Stomach (tissue), 9 donors: ENCODE results near the gene CXCL8. TPM values are rescaled to one million over a fixed set of nuclear protein-coding genes. Genes with fewer than 3 reads are reported as not detected.

Experiments used
- DNase-seq, 2 donors: peaks; one replicate each; pipeline versions ENCODE4 v3.0.0 to v3.0.0-alpha.2; 2013 to 2019
- H3K27ac ChIP-seq, 5 donors: fragments of 200-600 bp in 4 of 5; sonication (generic) in 4 of 5; one replicate each; pipeline ENCODE4 v1.5.1; 2013 to 2019; ENCODE audit warnings: mild to moderate bottlenecking in 1 of 5, moderate library complexity in 1 of 5
- H3K27me3 ChIP-seq, 3 donors: fragments of 200-600 bp; sonication (generic); one replicate each; pipeline ENCODE4 v1.5.1; 2017 to 2019; ENCODE audit warnings: mixed run types in 1 of 3
- H3K36me3 ChIP-seq, 4 donors: fragments of 200-600 bp; sonication (generic); 1 replicate in 3 of 4; 2 replicates in 1 of 4; pipeline ENCODE4 v1.5.1; 2016 to 2019
- H3K4me1 ChIP-seq, 4 donors: fragments of 200-600 bp; sonication (generic); one replicate each; pipeline ENCODE4 v1.5.1; 2016 to 2019
- H3K4me3 ChIP-seq, 4 donors: fragments of 200-600 bp; sonication (generic) in 3 of 4; one replicate each; pipeline ENCODE4 v1.5.1; 2016 to 2019; ENCODE audit warnings: mild to moderate bottlenecking in 1 of 4
- H3K9me3 ChIP-seq, 4 donors: fragments of 200-600 bp; sonication (generic); one replicate each; pipeline ENCODE4 v1.5.1; 2016 to 2019
- CTCF ChIP-seq, 7 experiments: fragments of 450-650 bp in 4 of 7; fragments of 200-600 bp in 3 of 7; sonication (generic) in 3 of 7; IDR thresholded peaks; one replicate each; pipeline ENCODE4 v1.5.1; 2016 to 2019; ENCODE audit warnings: antibody characterized with exemption in 7 of 7, control low read depth in 2 of 7, mild to moderate bottlenecking in 1 of 7
- EP300 ChIP-seq: sonication (generic); formaldehyde crosslinking; IDR thresholded peaks from one replicate; pipeline ENCODE4 v1.6.1; 2017; ENCODE audit warnings: antibody characterized with exemption
- POLR2A ChIP-seq, 4 donors: fragments of 450-650 bp; IDR thresholded peaks; one replicate each; pipeline ENCODE4 v1.6.1; 2016; ENCODE audit warnings: antibody characterized with exemption in 4 of 4, control low read depth in 2 of 4, mild to moderate bottlenecking in 1 of 4, moderate library complexity in 1 of 4
- POLR2AphosphoS5 ChIP-seq, 3 donors: sonication (generic); formaldehyde crosslinking; IDR thresholded peaks; one replicate each; pipeline ENCODE4 v1.6.1; 2016; ENCODE audit warnings: antibody characterized with exemption in 3 of 3
- WGBS, 5 donors: extraction: QIAGEN DNeasy Blood & Tissue Kit in 3 of 5; methylation state at CpG; one replicate each; pipeline versions ENCODE4 v1.1.5 to v1.1.7; 2013 to 2018; 5-methylcytosine and 5-hydroxymethylcytosine counted together
- intact Hi-C: fragments of 100-400 bp; cut with DNase I; formaldehyde crosslinking; loops from one replicate; pipeline ENCODE4 v1.15.1; 2023; ENCODE audit warnings: low total_unique reads
- polyA plus RNA-seq, 3 donors: library from polyadenylated mRNA; stranded (reverse); fragments of 200-250 nt; gene quantifications; one replicate each; pipeline ENCODE4 v1.2.3, GENCODE V29; 2013
- total RNA-seq, 5 donors: library from RNA; depleted of rRNA; stranded (reverse); fragments of >200 nt; gene quantifications; one replicate each; pipeline versions ENCODE4 v1.1.0 to v1.2.3, GENCODE V29; 2014 to 2016
- donor health status: healthy with polysubstance abuse.
- donor health status: Bipolar disorder and iron deficiency.
- donor health status: healthy.

CXCL8 gene
- total and polyA plus RNA-seq, 8 donors = 3.6 to 163 (median 6.6) TPM; not detected in 2

- Histone ChIP-seq H3K36me3 (no peaks in the 10 kb centered on the region), H3K9me3 (no peaks in the 10 kb centered on the region), H3K27ac (peak overlapping the region in 2 of 5 donors; percentile 5 to 36), H3K4me3 (no peak overlapping the region), H3K4me1 (no peaks in the 10 kb centered on the region), H3K27me3 (no peaks in the 10 kb centered on the region)
- intact Hi-C loops = no loop called here
- 86 to 96% (median 92%) methylated on average over 1 of the region's 1 CpG for WGBS, 5 donors
- DNase-seq = no peak
- no peak for TF ChIP-seq POLR2A (IDR thresholded peaks at IDR 0.05)
- TF ChIP-seq CTCF (IDR thresholded peaks at IDR 0.05) = no peak
- no peak for TF ChIP-seq POLR2AphosphoS5 (IDR thresholded peaks at IDR 0.05)
- TF ChIP-seq EP300 = no peak
These were observed 21.7 kb upstream of the CXCL8 start for GRCh38 chr4:73718375-73719373.

- Histone ChIP-seq H3K9me3 (no peaks in the 10 kb centered on the region), H3K36me3 (no peaks in the 10 kb centered on the region), H3K4me1 (peaks cover 0 to 5% (median 2%) of the 10 kb centered on the region in 4 donors), H3K4me3 (no peak overlapping the region), H3K27me3 (no peaks in the 10 kb centered on the region), H3K27ac (no peak overlapping the region)
- 74 to 92% (median 84%) methylated on average over 1 of the region's 1 CpG for WGBS, 5 donors
- TF ChIP-seq EP300 (no peak), POLR2AphosphoS5 (IDR thresholded peaks at IDR 0.05) (no peak), CTCF (IDR thresholded peaks at IDR 0.05) (no peak), POLR2A (IDR thresholded peaks at IDR 0.05) (no peak)
- no peak for DNase-seq
- intact Hi-C loops = no loop called here
These were observed 18.9 kb upstream of the CXCL8 start for GRCh38 chr4:73721435-73721834.

GRCh38 chr4:73721909-73722308, 18.5 kb upstream of the CXCL8 start:
- Histone ChIP-seq H3K4me1 (peaks cover 0 to 5% (median 2%) of the 10 kb centered on the region in 4 donors), H3K36me3 (no peaks in the 10 kb centered on the region), H3K9me3 (no peaks in the 10 kb centered on the region), H3K4me3 (no peak overlapping the region), H3K27ac (no peak overlapping the region), H3K27me3 (no peaks in the 10 kb centered on the region)
- TF ChIP-seq CTCF (IDR thresholded peaks at IDR 0.05) = no peak
- TF ChIP-seq POLR2A (IDR thresholded peaks at IDR 0.05) = no peak
- no peak for TF ChIP-seq EP300
- TF ChIP-seq POLR2AphosphoS5 (IDR thresholded peaks at IDR 0.05) = no peak
- WGBS, 5 donors = 67 to 88% (median 75%) methylated on average over 1 of the region's 1 CpG
- DNase-seq = no peak
- intact Hi-C loops = no loop called here

GRCh38 chr4:73723023-73723422, 17.3 kb upstream of the CXCL8 start:
- no peak for DNase-seq
- Histone ChIP-seq H3K27me3 (no peaks in the 10 kb centered on the region), H3K4me1 (peaks cover 0 to 11% (median 2%) of the 10 kb centered on the region in 4 donors), H3K4me3 (no peak overlapping the region), H3K36me3 (no peaks in the 10 kb centered on the region), H3K9me3 (no peaks in the 10 kb centered on the region), H3K27ac (no peak overlapping the region)
- WGBS, 5 donors = 76 to 89% (median 80%) methylated on average over 4 of the region's 4 CpGs
- TF ChIP-seq EP300 = no peak
- no peak for TF ChIP-seq POLR2AphosphoS5 (IDR thresholded peaks at IDR 0.05)
- TF ChIP-seq POLR2A (IDR thresholded peaks at IDR 0.05) = no peak
- TF ChIP-seq CTCF (IDR thresholded peaks at IDR 0.05) = no peak
- intact Hi-C loops = no loop called here
